CD4-positive, alpha-beta T cell (primary cell): ENCODE results near the gene GPC5. TPM values are rescaled to one million over a fixed set of nuclear protein-coding genes. Genes with fewer than 3 reads are reported as not detected.
"Not testable (repeated sequence)": the region's sequence is repeated elsewhere in the genome, so short reads cannot be mapped to it uniquely, and the experiment has no call there.

Experiments
- ATAC-seq: fragments of 200-7000 bp; cut with Tn5 transposase; one replicate; pipeline ENCODE4 v1.10.0; 2022; ENCODE audit warnings: mild to moderate bottlenecking; ENCODE audit not compliant: poor library complexity
- CTCF ChIA-PET: fragments of 350-600 bp; sonication (Branson Sonifier 250); formaldehyde crosslinking; loops from one replicate; lab custom pipeline; 2021; ENCODE audit warnings: antibody characterized with exemption, inconsistent platforms; lab: Charles Lee
- POLR2A ChIA-PET: fragments of 350-600 bp; sonication (Branson Sonifier 250); formaldehyde crosslinking; loops from one replicate; lab custom pipeline; 2021; ENCODE audit warnings: antibody characterized with exemption, inconsistent platforms; lab: Charles Lee
- DNase-seq, 14 experiments: peaks; one replicate each; pipeline ENCODE4 v3.0.0-alpha.2; 2013 to 2020; ENCODE audit warnings: mixed read lengths in 2 of 14
- H3K27ac ChIP-seq, 2 donors: one replicate each; pipeline versions ENCODE4 v1.5.1 to v1.7.0; 2013; ENCODE audit warnings: low read length in 2 of 2, low read depth in 1 of 2, mild to moderate bottlenecking in 1 of 2
- H3K27me3 ChIP-seq, 2 experiments: 1 replicate in 1 of 2; 2 replicates in 1 of 2; pipeline versions ENCODE4 v1.6.1 to v1.7.0; 2013; ENCODE audit warnings: low read length in 2 of 2, control low read depth in 1 of 2, mild to moderate bottlenecking in 1 of 2, moderate library complexity in 1 of 2; ENCODE audit not compliant: insufficient read depth in 2 of 2, control insufficient read depth in 1 of 2
- H3K36me3 ChIP-seq: one replicate; pipeline ENCODE4 v1.6.1; 2013; ENCODE audit warnings: low read length, control low read depth; ENCODE audit not compliant: insufficient read depth
- H3K4me1 ChIP-seq: one replicate; pipeline ENCODE4 v1.6.1; 2013; ENCODE audit warnings: low read length, control low read depth; ENCODE audit not compliant: insufficient read depth
- H3K4me3 ChIP-seq: one replicate; pipeline ENCODE4 v1.5.1; 2013; ENCODE audit warnings: mild to moderate bottlenecking, low read length, moderate library complexity
- H3K9me3 ChIP-seq, 2 experiments: 1 replicate in 1 of 2; 2 replicates in 1 of 2; pipeline versions ENCODE4 v1.6.1 to v1.7.0; 2013; ENCODE audit warnings: low read length in 2 of 2, mild to moderate bottlenecking in 2 of 2, control low read depth in 1 of 2, moderate library complexity in 1 of 2; ENCODE audit not compliant: control insufficient read depth in 1 of 2, insufficient read depth in 1 of 2
- H3K27ac Mint-ChIP-seq: one replicate; pipeline ENCODE4 v1.8.0; 2020; ENCODE audit warnings: mixed read lengths
- H3K27me3 Mint-ChIP-seq: one replicate; pipeline ENCODE4 v1.8.0; 2021; ENCODE audit warnings: mixed read lengths
- H3K36me3 Mint-ChIP-seq: one replicate; pipeline ENCODE4 v1.8.0; 2021; ENCODE audit warnings: low read depth, mixed read lengths
- H3K4me1 Mint-ChIP-seq: one replicate; pipeline ENCODE4 v1.8.0; 2021; ENCODE audit warnings: low read depth, mixed read lengths
- H3K4me3 Mint-ChIP-seq: one replicate; pipeline ENCODE4 v1.8.0; 2020; ENCODE audit warnings: mild to moderate bottlenecking, mixed read lengths
- H3K9me3 Mint-ChIP-seq: one replicate; pipeline ENCODE4 v1.8.0; 2020; ENCODE audit warnings: mixed read lengths
- CTCF ChIP-seq: fragments of 200-600 bp; IDR thresholded peaks from one replicate; pipeline ENCODE4 v1.8.0; 2022; ENCODE audit warnings: antibody characterized with exemption, mild to moderate bottlenecking
- intact Hi-C, 2 experiments: fragments of 100-400 bp; cut with DNase I in 1 of 2; cut with micrococcal nuclease in 1 of 2; formaldehyde crosslinking; loops; one replicate each; pipeline versions ENCODE4 v1.15.1 to v1.9.0; 2023 to 2025; cut with DNase I, micrococcal nuclease
- total RNA-seq, 174 experiments: library from RNA in 2 of 174; stranded (reverse) in 2 of 174; gene quantifications; one replicate each; pipeline ENCODE4 v1.2.3 and lab custom pipeline; 2021 to 2026

The GPC5 gene
- total RNA-seq, 2 experiments from 2014 or later, result not detected

- CTCF ChIA-PET, result no interaction called here
- ATAC-seq (no peak), DNase-seq (no peak)
- Mint-ChIP-seq H3K4me1 (no peaks in the 10 kb centered on the region), H3K4me3 (no peak overlapping the region), H3K27me3 (no peaks in the 10 kb centered on the region), H3K27ac (no peak overlapping the region), H3K36me3 (no peaks in the 10 kb centered on the region), H3K9me3 (peaks cover 9% of the 10 kb centered on the region)
- no peak for TF ChIP-seq CTCF
- Histone ChIP-seq H3K27ac (no peak overlapping the region), H3K9me3 (no peaks in the 10 kb centered on the region), H3K27me3 (no peaks in the 10 kb centered on the region), H3K36me3 (no peaks in the 10 kb centered on the region), H3K4me1 (no peaks in the 10 kb centered on the region), H3K4me3 (no peak overlapping the region)
- POLR2A ChIA-PET, result no interaction called here
- intact Hi-C loops, result no loop called here
Observed at GRCh38 chr13:91893040-91893439, 494.6 kb downstream of the GPC5 start.

- Mint-ChIP-seq H3K27ac (no peak overlapping the region), H3K27me3 (no peaks in the 10 kb centered on the region), H3K4me3 (no peak overlapping the region), H3K36me3 (no peaks in the 10 kb centered on the region), H3K4me1 (no peaks in the 10 kb centered on the region), H3K9me3 (peaks cover 7% of the 10 kb centered on the region)
- intact Hi-C loops, result no loop called here
- DNase-seq (no peak), ATAC-seq (no peak)
- Histone ChIP-seq H3K4me1 (no peaks in the 10 kb centered on the region), H3K36me3 (no peaks in the 10 kb centered on the region), H3K4me3 (no peak overlapping the region), H3K27ac (no peak overlapping the region), H3K27me3 (no peaks in the 10 kb centered on the region), H3K9me3 (no peaks in the 10 kb centered on the region)
- TF ChIP-seq CTCF, result no peak
- POLR2A ChIA-PET, result no interaction called here
- CTCF ChIA-PET, result no interaction called here
Observed at GRCh38 chr13:91894316-91894715, 495.9 kb downstream of the GPC5 start.

- intact Hi-C loops, result no loop called here
- ChIA-PET POLR2A (no interaction called here), CTCF (no interaction called here)
- Mint-ChIP-seq H3K27me3 (no peaks in the 10 kb centered on the region), H3K4me3 (no peak overlapping the region), H3K36me3 (no peaks in the 10 kb centered on the region), H3K4me1 (no peaks in the 10 kb centered on the region), H3K9me3 (peaks cover 5% of the 10 kb centered on the region), H3K27ac (no peak overlapping the region)
- H3K27me3 ChIP-seq, result no peaks in the 10 kb centered on the region
- H3K4me3 ChIP-seq, result no peak overlapping the region
- no peak for DNase-seq
- ATAC-seq, result no peak
- no peaks in the 10 kb centered on the region for H3K36me3 ChIP-seq
- H3K9me3 ChIP-seq, result no peaks in the 10 kb centered on the region
- no peaks in the 10 kb centered on the region for H3K4me1 ChIP-seq
- no peak for TF ChIP-seq CTCF
- H3K27ac ChIP-seq, result no peak overlapping the region
Observed at GRCh38 chr13:91896547-91896946, 498.1 kb downstream of the GPC5 start.

GRCh38 chr13:91898986-91899385 is 500.6 kb downstream of the GPC5 start:
- POLR2A ChIA-PET, DNase-seq, intact Hi-C loops, H3K9me3 Mint-ChIP-seq, H3K27ac Mint-ChIP-seq, H3K27me3 ChIP-seq, CTCF ChIA-PET, H3K4me3 Mint-ChIP-seq, H3K27ac ChIP-seq, ATAC-seq, H3K4me3 ChIP-seq, H3K4me1 Mint-ChIP-seq, H3K36me3 ChIP-seq, H3K36me3 Mint-ChIP-seq, H3K4me1 ChIP-seq, H3K9me3 ChIP-seq, H3K27me3 Mint-ChIP-seq: not testable (repeated sequence)
